K562 (cell line): ENCODE results near the gene PYCR2. TPM values are rescaled to one million over a fixed set of nuclear protein-coding genes. Genes with fewer than 3 reads are reported as not detected.

Source experiments
- ATAC-seq: fragments of 200-7000 bp; cut with Tn5 transposase; 3 replicates; pipeline ENCODE4 v1.9.1; 2020; ENCODE audit warnings: moderate library complexity
- BruUV-seq: library from RNA; stranded (reverse); fragments of 400-500 nt; replicated peaks from 2 replicates; lab custom pipeline; 2021; lab: Mats Ljungman, UMichigan
- CTCF ChIA-PET: fragments of 300-600 bp; formaldehyde crosslinking; extraction: SDS; loops from one replicate; lab custom pipeline; 2021; ENCODE audit warnings: low intra/inter-chr PET ratio; lab: Yijun Ruan, JAX
- POLR2A ChIA-PET: fragments of 300-600, 350-650 bp; sonication (Branson Sonifier 250); formaldehyde crosslinking; extraction: SDS; loops from one replicate; lab custom pipeline; 2021; ENCODE audit warnings: antibody characterized with exemption, inconsistent platforms; lab: Yijun Ruan, JAX
- DNase-seq, 4 experiments: peaks; one replicate each; pipeline versions ENCODE4 v3.0.0 to v3.0.0-alpha.2; 2011 to 2018; ENCODE audit warnings: low spot score in 3 of 4, mixed read lengths in 3 of 4; ENCODE audit errors: extremely low read depth in 1 of 4
- FAIRE-seq: peaks from 2 replicates; lab custom pipeline; 2011; peaks lifted over from hg19 to GRCh38; lab: Jason Lieb, UNC
- H2AFZ ChIP-seq: 2 replicates; pipeline ENCODE4 v1.6.0; 2011; ENCODE audit warnings: low read depth, low read length, control low read depth, inconsistent platforms
- H3K27ac ChIP-seq: fragments of 200-600 bp; 3 replicates; pipeline ENCODE4 v1.8.0; 2011; ENCODE audit warnings: low read depth, mild to moderate bottlenecking, control low read depth, inconsistent platforms, low read length, moderate library complexity, mixed read lengths; ENCODE audit errors: extremely low read depth
- H3K27me3 ChIP-seq, 2 experiments: fragments of 300-600 bp in 1 of 2; 2 replicates in 1 of 2; 3 replicates in 1 of 2; pipeline versions ENCODE4 v1.6.0 to v1.8.0; 2011; ENCODE audit warnings: inconsistent platforms in 2 of 2, low read length in 2 of 2, mild to moderate bottlenecking in 1 of 2, mixed read lengths in 1 of 2, moderate library complexity in 1 of 2; ENCODE audit not compliant: control insufficient read depth in 2 of 2, insufficient read depth in 2 of 2
- H3K36me3 ChIP-seq: fragments of 300-600 bp; 3 replicates; pipeline ENCODE4 v1.8.0; 2011; ENCODE audit warnings: mild to moderate bottlenecking, low read length, inconsistent platforms; ENCODE audit not compliant: control insufficient read depth, insufficient read depth
- H3K4me1 ChIP-seq, 2 experiments: fragments of 200-600 bp in 1 of 2; replicated peaks in 1 of 2; 2 replicates in 1 of 2; 3 replicates in 1 of 2; pipeline versions ENCODE4 v1.5.1 to v1.8.0; 2011; ENCODE audit warnings: inconsistent platforms in 2 of 2, low read length in 2 of 2, mild to moderate bottlenecking in 1 of 2, mixed read lengths in 1 of 2, moderate library complexity in 1 of 2; ENCODE audit not compliant: control insufficient read depth in 2 of 2, insufficient read depth in 2 of 2
- H3K4me2 ChIP-seq: 2 replicates; pipeline ENCODE4 v1.6.1; 2011; ENCODE audit warnings: low read length, control low read depth, inconsistent platforms, mixed read lengths; ENCODE audit not compliant: insufficient read depth
- H3K4me3 ChIP-seq: fragments of 200-600 bp; sonication (generic), shearing (Covaris generic); 2 replicates; pipeline ENCODE4 v1.5.1; 2016; ENCODE audit warnings: control low read depth, inconsistent platforms
- H3K79me2 ChIP-seq: fragments of 200-600 bp; 3 replicates; pipeline ENCODE4 v1.8.0; 2011; ENCODE audit warnings: low read length, inconsistent platforms; ENCODE audit not compliant: control insufficient read depth, insufficient read depth
- H3K9ac ChIP-seq, 2 experiments: 2 replicates each; pipeline versions ENCODE4 v1.6.0 to v1.6.1; 2011; ENCODE audit warnings: low read depth in 2 of 2, low read length in 2 of 2, control low read depth in 1 of 2, inconsistent platforms in 1 of 2, mild to moderate bottlenecking in 1 of 2, mixed read lengths in 1 of 2; ENCODE audit not compliant: insufficient read depth in 1 of 2
- H3K9me1 ChIP-seq: one replicate; pipeline ENCODE4 v1.6.0; 2011; ENCODE audit warnings: inconsistent platforms, mild to moderate bottlenecking, low read length, moderate library complexity; ENCODE audit not compliant: control insufficient read depth, insufficient read depth
- H3K9me3 ChIP-seq: replicated peaks from 2 replicates; pipeline ENCODE4 v1.5.1; 2011; ENCODE audit warnings: low read depth, low read length, inconsistent platforms; ENCODE audit not compliant: control insufficient read depth, insufficient read depth
- H4K20me1 ChIP-seq: replicated peaks from 2 replicates; pipeline ENCODE4 v1.6.1; 2011; ENCODE audit warnings: low read length, inconsistent platforms, mixed read lengths; ENCODE audit not compliant: control insufficient read depth, insufficient read depth
- CBX5 ChIP-seq: IDR thresholded peaks from 2 replicates; pipeline ENCODE4 v1.6.1; 2014; ENCODE audit warnings: low read depth, borderline replicate concordance
- EZH2 ChIP-seq: IDR thresholded peaks from 2 replicates; pipeline ENCODE4 v1.6.1; 2012; ENCODE audit warnings: low read depth, mild to moderate bottlenecking, inconsistent platforms, low read length, borderline replicate concordance
- NFRKB ChIP-seq: fragments of 450-650 bp; IDR thresholded peaks from 2 replicates; pipeline ENCODE4 v1.6.1; 2016; ENCODE audit warnings: low read depth
- PREB ChIP-seq: sonication (generic); formaldehyde crosslinking; IDR thresholded peaks from 2 replicates; pipeline ENCODE4 v1.8.1; 2023; ENCODE audit warnings: mild to moderate bottlenecking, missing genetic modification reagents
- RBFOX2 ChIP-seq: fragments of 200-400 bp; formaldehyde crosslinking; IDR thresholded peaks from 2 replicates; pipeline ENCODE4 v1.6.1; 2017; ENCODE audit warnings: low read depth, mild to moderate bottlenecking, low read length, moderate library complexity
- RCOR1 ChIP-seq, 2 experiments: IDR thresholded peaks; 2 replicates each; pipeline ENCODE4 v1.6.1; 2012; ENCODE audit warnings: low read depth in 2 of 2, low read length in 2 of 2, borderline replicate concordance in 1 of 2, improper control_type of control experiment in 1 of 2
- SMAD3 ChIP-seq: fragments of 450-650 bp; formaldehyde crosslinking; conservative IDR thresholded peaks from 2 replicates; pipeline ENCODE4 v1.4.0; 2020; ENCODE audit warnings: mild to moderate bottlenecking
- WGBS: fragments of 100-300 bp; shearing (Covaris generic); methylation state at CpG from one replicate; pipeline ENCODE4 v1.1.6; 2016; ENCODE audit warnings: low coverage, mixed read lengths; ENCODE audit not compliant: insufficient coverage; ENCODE audit errors: missing lambda C conversion rate; 5-methylcytosine and 5-hydroxymethylcytosine counted together
- in situ Hi-C: fragments of 300-500 bp; cut with MboI; formaldehyde crosslinking; loops from 4 replicates; pipeline ENCODE4 v1.15.0; 2018; ENCODE audit warnings: inconsistent platforms, mixed read lengths
- intact Hi-C: fragments of 100-400 bp; cut with micrococcal nuclease; formaldehyde crosslinking; loops from 2 replicates; pipeline ENCODE4 v1.14.2; 2022
- polyA plus RNA-seq, 8 experiments: library from polyadenylated mRNA; depleted of rRNA in 4 of 8; stranded (reverse) in 5 of 8; unstranded in 3 of 8; fragments of >200 nt; fragmentation: Nextera tagmentation in 2 of 8; fragmentation: Illumina TruSeq in 1 of 8; extraction: Ambion mirVana in 2 of 8; extraction: Trizol in 1 of 8; gene quantifications; 2 replicates each; pipeline versions ENCODE4 v1.2.1 to v1.2.3, GENCODE V29; 2011 to 2014; ENCODE audit warnings: inconsistent platforms in 1 of 8, missing spikeins in 1 of 8
- total RNA-seq, 7 experiments: library from RNA; depleted of rRNA in 6 of 7; stranded (reverse); fragments of >200 nt in 6 of 7; fragmentation: Illumina TruSeq in 2 of 7; extraction: Trizol in 2 of 7; gene quantifications; 2 replicates each; pipeline versions ENCODE4 v1.2.1 to v1.2.3, GENCODE V29; 2011 to 2021; ENCODE audit warnings: low replicate concordance in 1 of 7
- TF ChIP-seq, protein P1 (sequence below): fragments of 250-450 bp; sonication (Bioruptor Pico); IDR thresholded peaks from 2 replicates; pipeline ENCODE4 v1.8.0; 2022; ENCODE audit warnings: inconsistent platforms, mild to moderate bottlenecking, moderate library complexity, borderline replicate concordance

Gene PYCR2
- total and polyA plus RNA-seq, 9 of the 15 experiments (the other 6 are each of a cell fraction or from before 2014, with no cell fraction given) = 5.5 to 219 (median 127) TPM

GRCh38 chr1:225930566-225930965 is 6.5 kb upstream of the PYCR2 start:
- WGBS = 89% methylated on average over 2 of the region's 2 CpGs
- no peaks in the 10 kb centered on the region for H3K36me3 ChIP-seq
- no peak for ATAC-seq
- intact Hi-C loops = no loop called here
- H3K4me3 ChIP-seq = no peak overlapping the region
- H2AFZ ChIP-seq = peak overlapping the region; percentile 80
- FAIRE-seq = no peak
- H3K79me2 ChIP-seq = no peaks in the 10 kb centered on the region
- peak overlapping the region; percentile 62; the same call in 1 of the 3 replicates for H3K27ac ChIP-seq
- no TSS peak for BruUV-seq
- TF ChIP-seq RCOR1 (IDR thresholded peaks at IDR 0.05; ENCODE audit: borderline replicate concordance in 1 of 2, low read depth in 2 of 2, low read length in 2 of 2) = no peak
- TF ChIP-seq CBX5 = no peak
- TF ChIP-seq EZH2 = no peak
- TF ChIP-seq PREB = no peak
- TF ChIP-seq RBFOX2 = no peak
- no peak for TF ChIP-seq NFRKB
- TF ChIP-seq SMAD3 = no peak
- TF ChIP-seq, protein P1, sequence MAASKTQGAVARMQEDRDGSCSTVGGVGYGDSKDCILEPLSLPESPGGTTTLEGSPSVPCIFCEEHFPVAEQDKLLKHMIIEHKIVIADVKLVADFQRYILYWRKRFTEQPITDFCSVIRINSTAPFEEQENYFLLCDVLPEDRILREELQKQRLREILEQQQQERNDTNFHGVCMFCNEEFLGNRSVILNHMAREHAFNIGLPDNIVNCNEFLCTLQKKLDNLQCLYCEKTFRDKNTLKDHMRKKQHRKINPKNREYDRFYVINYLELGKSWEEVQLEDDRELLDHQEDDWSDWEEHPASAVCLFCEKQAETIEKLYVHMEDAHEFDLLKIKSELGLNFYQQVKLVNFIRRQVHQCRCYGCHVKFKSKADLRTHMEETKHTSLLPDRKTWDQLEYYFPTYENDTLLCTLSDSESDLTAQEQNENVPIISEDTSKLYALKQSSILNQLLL (CRISPR knock-in tag) = no peak
- TF ChIP-seq, all 486 proteins: peak for 0
- Histone ChIP-seq H3K9me1 (no peaks in the 10 kb centered on the region), H3K4me1 (peaks cover 47 to 50% of the 10 kb centered on the region in 2 experiments), H3K9ac (peak overlapping the region in 1 of 2 experiments; percentile 32; a peak in 2 of 4 replicates), H3K27me3 (no peaks in the 10 kb centered on the region), H4K20me1 (no peaks in the 10 kb centered on the region), H3K4me2 (peak overlapping the region; percentile 67; the same call in 1 of the 2 replicates), H3K9me3 (no peaks in the 10 kb centered on the region)
- in situ Hi-C loops = no loop called here
- CTCF ChIA-PET = no interaction called here
- POLR2A ChIA-PET = interaction anchor here (0.6 to 1.1 kb wide), 4 partner anchors 12 to 1425 kb away, joined by 3 to 6 read pairs (median 3); no protein-coding TSS in a partner anchor
- no peak for DNase-seq
